Osteoblast (primary cell): Measurements from ENCODE around the gene FURIN. TPM values are rescaled to one million over a fixed set of nuclear protein-coding genes. Genes with fewer than 3 reads are reported as not detected.

ENCODE experiments used
- DNase-seq: peaks from one replicate; pipeline ENCODE4 v3.0.0; 2011; ENCODE audit warnings: low spot score, mixed read lengths; ENCODE audit not compliant: insufficient read length; ENCODE audit errors: missing footprints
- H2AFZ ChIP-seq: 2 replicates; pipeline ENCODE4 v1.6.0; 2011; ENCODE audit warnings: mild to moderate bottlenecking, low read length
- H3K27ac ChIP-seq: 2 replicates; pipeline ENCODE4 v1.5.1; 2011; ENCODE audit warnings: mild to moderate bottlenecking, low read depth, low read length, moderate library complexity
- H3K27me3 ChIP-seq: 2 replicates; pipeline ENCODE4 v1.6.0; 2012; ENCODE audit warnings: mild to moderate bottlenecking, control low read depth, inconsistent platforms, low read length, moderate library complexity; ENCODE audit not compliant: insufficient read depth
- H3K36me3 ChIP-seq: 2 replicates; pipeline ENCODE4 v1.5.1; 2011; ENCODE audit warnings: mild to moderate bottlenecking, low read length, control low read depth, moderate library complexity; ENCODE audit not compliant: insufficient read depth
- H3K4me1 ChIP-seq: 2 replicates; pipeline ENCODE4 v1.5.1; 2011; ENCODE audit warnings: mild to moderate bottlenecking, low read length, control low read depth, moderate library complexity; ENCODE audit not compliant: insufficient read depth
- H3K4me2 ChIP-seq: 2 replicates; pipeline ENCODE4 v1.6.0; 2011; ENCODE audit warnings: mild to moderate bottlenecking, low read length; ENCODE audit not compliant: insufficient read depth
- H3K4me3 ChIP-seq: fragments of 200-600 bp; sonication (generic); 3 replicates; pipeline ENCODE4 v1.5.1; 2012; ENCODE audit warnings: mild to moderate bottlenecking, low read length, inconsistent platforms; ENCODE audit not compliant: insufficient read depth
- H3K79me2 ChIP-seq: 2 replicates; pipeline ENCODE4 v1.6.0; 2012; ENCODE audit warnings: mild to moderate bottlenecking, low read length, control low read depth, inconsistent platforms; ENCODE audit not compliant: insufficient read depth
- H3K9me3 ChIP-seq: 2 replicates; pipeline ENCODE4 v1.5.1; 2011; ENCODE audit warnings: low read depth, low read length, control low read depth
- H4K20me1 ChIP-seq: 2 replicates; pipeline ENCODE4 v1.6.0; 2012; ENCODE audit warnings: mild to moderate bottlenecking, low read length, control low read depth; ENCODE audit not compliant: insufficient read depth
- CTCF ChIP-seq: IDR thresholded peaks from 2 replicates; pipeline ENCODE4 v1.5.1; 2011; ENCODE audit warnings: mild to moderate bottlenecking, low read depth, low read length, moderate library complexity; ENCODE audit errors: extremely low read depth
- total RNA-seq: library from RNA; depleted of rRNA; stranded (reverse); fragments of >200 nt; gene quantifications from 2 replicates; pipeline ENCODE4 v1.2.3, GENCODE V29; 2012

FURIN gene
- total RNA-seq, 1 donor = 39.1 TPM

GRCh38 chr15:90886291-90886614 lies 17.9 kb downstream of the FURIN start:
- Histone ChIP-seq H3K27ac (peak overlapping the region; percentile 28), H3K9me3 (no peaks in the 10 kb centered on the region), H3K36me3 (peaks cover 33% of the 10 kb centered on the region), H3K4me3 (no peak overlapping the region), H3K27me3 (no peaks in the 10 kb centered on the region), H3K4me1 (peaks cover 26% of the 10 kb centered on the region), H4K20me1 (peaks cover 4% of the 10 kb centered on the region), H2AFZ (no peak overlapping the region), H3K4me2 (peak overlapping the region; percentile 39), H3K79me2 (peaks cover 7% of the 10 kb centered on the region)
- TF ChIP-seq CTCF = no peak
- DNase-seq = no peak

- TF ChIP-seq CTCF = no peak
Observed at GRCh38 chr15:90887037-90887481, 18.7 kb downstream of the FURIN start.

GRCh38 chr15:90889313-90889730 lies 20.9 kb downstream of the FURIN start:
- H2AFZ ChIP-seq = no peak overlapping the region
- no peak for DNase-seq
- H3K27ac ChIP-seq = no peak overlapping the region

More at GRCh38 chr15:90887037-90887481, 18.7 kb downstream of the FURIN start:
- Histone ChIP-seq H3K9me3 (no peaks in the 10 kb centered on the region), H3K27me3 (no peaks in the 10 kb centered on the region), H4K20me1 (peaks cover 4% of the 10 kb centered on the region), H3K36me3 (peaks cover 32% of the 10 kb centered on the region), H3K79me2 (peaks cover 7% of the 10 kb centered on the region), H2AFZ (no peak overlapping the region), H3K27ac (no peak overlapping the region), H3K4me1 (peaks cover 26% of the 10 kb centered on the region), H3K4me2 (no peak overlapping the region), H3K4me3 (no peak overlapping the region)
- peak; percentile 4 for DNase-seq

More at GRCh38 chr15:90889313-90889730, 20.9 kb downstream of the FURIN start:
- Histone ChIP-seq H3K79me2 (peaks cover 7% of the 10 kb centered on the region), H3K27me3 (no peaks in the 10 kb centered on the region), H4K20me1 (peaks cover 4% of the 10 kb centered on the region), H3K4me1 (peaks cover 20% of the 10 kb centered on the region), H3K4me2 (no peak overlapping the region), H3K36me3 (peaks cover 46% of the 10 kb centered on the region), H3K4me3 (no peak overlapping the region), H3K9me3 (no peaks in the 10 kb centered on the region)
- TF ChIP-seq CTCF = no peak
